ENCODE measurements around the gene SHF.
"Not testable (repeated sequence)": the region's sequence is repeated elsewhere in the genome, so short reads cannot be mapped to it uniquely, and the experiment has no call there.

The SHF gene, protein sequence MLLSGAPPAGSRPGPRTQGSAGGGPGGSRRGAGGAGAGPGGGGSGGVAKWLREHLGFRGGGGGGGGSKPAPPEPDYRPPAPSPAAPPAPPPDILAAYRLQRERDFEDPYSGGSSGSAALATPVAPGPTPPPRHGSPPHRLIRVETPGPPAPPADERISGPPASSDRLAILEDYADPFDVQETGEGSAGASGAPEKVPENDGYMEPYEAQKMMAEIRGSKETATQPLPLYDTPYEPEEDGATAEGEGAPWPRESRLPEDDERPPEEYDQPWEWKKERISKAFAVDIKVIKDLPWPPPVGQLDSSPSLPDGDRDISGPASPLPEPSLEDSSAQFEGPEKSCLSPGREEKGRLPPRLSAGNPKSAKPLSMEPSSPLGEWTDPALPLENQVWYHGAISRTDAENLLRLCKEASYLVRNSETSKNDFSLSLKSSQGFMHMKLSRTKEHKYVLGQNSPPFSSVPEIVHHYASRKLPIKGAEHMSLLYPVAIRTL

GRCh38 chr15:45187894-45188830 lies at the start of gene SHF:
SHF (minus strand) TSS chr15:45187966; CDS start chr15:45187951, 15 bp downstream.
- no peak for DNase-seq (ENCODE audit: low read depth)

DNA sequence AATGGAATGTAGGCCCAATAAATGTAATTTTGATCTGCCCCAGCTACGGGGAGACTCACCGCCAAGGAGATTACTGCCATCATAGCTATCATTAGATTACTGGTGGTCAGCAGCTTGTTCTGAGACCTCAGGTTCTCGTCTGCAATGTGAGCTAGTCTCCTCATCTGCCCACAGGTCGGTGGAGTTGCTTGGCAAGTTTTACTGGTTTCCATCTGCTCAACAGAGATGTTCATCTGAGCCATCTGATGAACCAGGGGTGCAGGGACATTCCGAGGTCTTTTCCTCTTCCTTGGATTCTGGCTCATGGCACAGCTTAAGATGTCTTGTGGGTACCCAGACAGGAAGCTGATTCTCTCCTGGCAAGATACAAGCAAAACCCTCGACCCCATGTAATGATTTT lies 49.0 kb upstream of the SHF start:
- not testable (repeated sequence) for DNase-seq (ENCODE audit: low read depth)

DNA sequence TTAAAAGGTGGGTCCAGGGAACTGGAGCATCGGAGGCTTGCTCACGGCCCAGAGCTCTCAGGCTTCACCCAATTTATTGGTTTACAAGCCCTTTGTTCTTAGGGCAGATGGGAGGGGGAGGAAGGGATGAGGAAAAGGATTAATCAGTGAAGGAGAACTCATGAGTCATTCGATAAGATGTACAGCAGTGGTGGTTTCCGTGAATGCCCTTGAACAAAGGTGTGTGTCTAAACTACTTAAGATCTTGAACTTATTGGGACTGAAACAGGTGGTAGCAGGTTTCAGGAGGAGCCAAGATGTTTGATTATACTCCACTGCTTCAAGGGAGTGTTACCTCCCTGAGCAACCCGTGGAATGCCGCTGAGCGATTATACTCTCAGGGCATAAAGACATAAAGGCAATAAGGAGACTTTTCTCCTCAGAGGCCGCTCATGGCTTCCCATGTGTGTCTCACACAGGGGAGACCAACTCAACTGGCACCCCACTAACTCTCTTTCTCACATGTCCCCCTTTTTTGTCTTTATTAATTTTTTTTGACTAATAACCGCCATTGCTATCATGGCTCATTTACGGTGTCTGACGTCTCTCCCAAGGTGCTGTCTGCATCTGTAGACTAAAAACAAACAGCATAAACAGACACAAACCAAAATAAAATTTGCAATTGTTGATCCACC lies 46.9 kb upstream of the SHF start:
- DNase-seq (ENCODE audit: low read depth), result no peak

DNA sequence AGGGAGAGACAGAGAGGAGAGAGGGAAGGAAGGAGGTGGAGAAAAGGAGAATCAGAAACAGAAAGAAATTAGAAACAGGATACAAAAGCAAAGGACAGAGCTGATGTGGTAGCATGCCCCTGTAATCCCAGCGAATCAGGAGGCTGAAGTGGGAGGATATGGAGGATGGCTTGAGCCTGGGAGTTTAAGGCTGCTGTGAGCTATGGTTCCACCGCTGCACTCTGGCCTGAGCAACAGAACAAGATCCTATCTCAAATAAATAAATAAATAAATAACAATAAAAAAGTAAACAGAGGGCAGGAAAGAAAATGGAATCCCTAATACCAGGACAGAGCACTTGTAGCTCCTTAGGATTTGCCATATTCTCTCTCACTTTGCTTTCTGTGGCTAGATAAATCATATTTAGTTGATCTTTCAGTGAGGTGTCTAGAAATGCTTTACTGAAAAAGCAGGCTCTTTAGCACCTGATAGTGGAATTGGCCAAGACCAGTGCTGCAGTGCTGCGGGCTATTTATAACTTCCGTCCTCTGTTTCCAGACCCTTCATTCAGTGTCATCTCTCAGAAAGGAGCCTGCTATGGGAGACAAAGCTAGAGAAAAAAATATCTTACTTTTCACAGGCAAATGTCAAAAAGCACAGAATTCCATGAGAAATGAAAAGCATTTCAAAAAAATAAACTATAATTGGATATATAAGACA lies 44.2 kb upstream of the SHF start:
- DNase-seq (ENCODE audit: low read depth), result no peak

DNA sequence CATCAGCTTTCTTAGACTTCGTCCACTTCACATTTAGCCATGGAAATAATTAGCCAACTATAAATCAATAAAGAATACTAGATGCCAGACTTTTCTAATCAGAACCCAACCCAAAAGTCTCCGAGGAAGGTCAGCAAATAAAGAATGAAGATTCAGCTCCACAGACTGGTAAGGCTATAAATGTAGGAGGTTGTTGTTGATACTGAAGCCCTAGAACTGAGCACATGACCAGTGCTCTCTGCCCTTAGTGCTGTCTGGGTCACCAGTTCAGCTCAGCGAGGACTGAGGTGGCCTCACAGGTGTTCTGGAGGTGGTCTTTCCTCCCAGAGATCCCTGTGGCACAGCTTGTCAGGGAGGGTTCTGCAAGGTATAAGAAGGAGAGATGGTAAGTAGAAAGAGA lies 43.4 kb upstream of the SHF start:
- DNase-seq (ENCODE audit: low read depth), result no peak

DNA sequence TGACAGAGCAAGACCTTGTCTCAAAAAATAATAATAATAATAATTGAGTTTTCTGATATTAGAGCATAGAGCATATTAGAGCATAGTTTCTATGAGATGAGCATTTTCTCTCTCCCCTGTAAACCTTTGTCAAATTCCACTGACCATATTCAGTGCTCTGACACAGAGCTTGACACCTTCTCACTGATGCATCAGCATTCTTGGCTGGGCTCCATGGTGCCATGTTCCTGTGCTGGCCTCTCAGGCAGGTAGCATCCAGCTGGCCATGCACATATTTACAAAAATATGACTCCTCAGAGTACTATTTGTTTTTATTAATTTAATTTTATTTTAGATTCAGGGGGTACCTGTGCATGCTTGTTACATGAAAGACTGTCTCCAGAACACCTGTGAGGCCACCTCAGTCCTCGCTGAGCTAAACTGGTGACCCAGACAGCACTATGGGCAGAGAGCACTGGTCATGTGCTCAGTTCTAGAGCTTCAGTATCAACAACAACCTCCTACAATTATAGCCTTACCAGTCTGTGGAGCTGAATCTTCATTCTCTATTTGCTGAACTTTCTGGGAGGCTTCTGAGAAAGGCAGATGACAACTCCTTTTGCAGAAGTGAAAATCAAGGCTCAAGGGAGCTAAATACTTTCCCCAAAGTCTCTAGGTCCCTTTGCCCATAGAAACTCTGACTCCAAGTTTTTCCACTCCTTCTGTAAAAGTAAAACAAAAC lies 42.6 kb upstream of the SHF start:
- no peak for DNase-seq (ENCODE audit: low read depth)

DNA sequence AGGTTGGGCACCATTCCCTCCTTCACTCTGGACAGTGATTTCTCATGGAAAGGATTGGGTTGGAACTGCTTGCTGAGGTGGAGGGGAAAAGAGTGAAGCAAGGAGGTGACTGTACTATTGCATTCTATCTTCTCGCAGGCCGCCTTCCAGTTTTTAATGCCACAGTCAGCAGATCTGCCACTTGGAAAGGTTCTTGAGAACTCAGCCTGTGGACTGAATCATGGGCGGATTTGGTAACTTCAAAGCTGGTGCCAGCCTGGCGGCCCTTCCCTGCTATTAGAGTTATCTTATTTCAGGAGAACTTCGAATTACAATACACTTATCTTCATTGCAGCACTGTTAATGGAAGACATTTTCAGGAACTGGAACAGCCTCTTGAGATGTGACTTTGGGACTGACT lies 41.2 kb upstream of the SHF start:
- DNase-seq (ENCODE audit: low read depth), result no peak

DNA sequence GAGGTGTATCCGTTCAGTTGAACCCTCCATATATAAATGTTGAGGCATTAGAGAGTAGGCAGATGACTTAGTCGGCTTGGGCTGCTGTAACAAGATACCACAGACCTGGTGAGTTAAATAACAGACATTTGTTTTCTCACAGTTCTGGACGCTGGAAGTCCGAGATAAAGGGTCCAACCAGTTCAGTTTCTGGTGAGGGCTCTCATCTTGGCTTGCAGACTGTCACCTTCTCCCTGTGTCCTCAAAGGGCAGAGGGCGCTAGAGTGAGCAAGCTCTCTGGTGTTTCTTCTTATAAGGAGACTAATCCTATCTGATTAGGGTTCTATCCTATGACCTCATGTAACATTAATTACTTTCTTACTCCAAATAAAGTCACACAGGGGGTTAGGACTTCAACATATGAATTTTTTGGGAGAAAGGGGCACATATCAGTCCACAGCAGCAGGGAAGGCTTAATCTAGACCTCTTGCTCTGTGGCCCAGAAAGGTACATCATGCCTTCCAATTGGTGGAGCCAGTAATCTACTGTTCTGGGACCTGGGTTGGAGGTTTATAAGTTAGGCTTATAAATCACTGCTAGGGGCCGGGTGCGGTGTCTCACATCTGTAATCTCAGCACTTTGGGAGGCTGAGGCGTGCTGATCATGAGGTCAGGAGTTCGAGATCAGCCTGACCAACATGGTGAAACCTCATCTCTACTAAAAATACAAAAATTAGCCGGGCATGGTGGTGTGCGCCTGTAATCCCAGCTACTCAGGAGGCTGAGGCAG lies 37.9 kb upstream of the SHF start:
- DNase-seq (ENCODE audit: low read depth), result no peak

DNA sequence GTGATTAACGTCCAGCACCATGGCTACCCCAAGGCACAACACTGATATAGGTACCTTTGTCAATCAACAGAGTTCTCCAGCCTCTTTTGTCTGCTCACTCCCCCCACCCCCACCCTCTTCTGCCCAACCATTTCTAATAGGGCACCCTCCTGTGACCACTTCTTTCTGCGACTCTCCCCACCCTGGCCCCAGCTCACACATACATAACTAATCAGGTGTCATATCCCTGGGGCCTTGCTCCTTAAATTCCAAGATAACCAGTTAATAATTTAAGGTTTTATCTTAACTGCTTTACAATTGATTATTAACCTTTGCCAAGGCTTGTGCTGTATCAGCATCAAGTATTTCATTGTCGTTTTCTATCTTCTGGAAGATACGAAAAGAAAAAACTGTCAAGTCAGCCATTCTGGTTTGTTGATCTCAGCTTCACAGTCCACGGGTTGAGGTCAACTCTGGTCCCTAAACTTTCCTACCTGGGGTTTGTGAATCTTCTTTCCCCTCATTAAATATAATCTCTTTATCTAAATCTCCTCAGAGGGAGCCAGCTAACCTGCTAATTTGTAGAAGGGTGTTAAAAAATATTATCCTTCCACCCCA lies 37.0 kb upstream of the SHF start:
- no peak for DNase-seq (ENCODE audit: low read depth)

GRCh38 chr15:45221967-45222366 lies 34.2 kb upstream of the SHF start:
- no peak for DNase-seq (ENCODE audit: low read depth)

DNA sequence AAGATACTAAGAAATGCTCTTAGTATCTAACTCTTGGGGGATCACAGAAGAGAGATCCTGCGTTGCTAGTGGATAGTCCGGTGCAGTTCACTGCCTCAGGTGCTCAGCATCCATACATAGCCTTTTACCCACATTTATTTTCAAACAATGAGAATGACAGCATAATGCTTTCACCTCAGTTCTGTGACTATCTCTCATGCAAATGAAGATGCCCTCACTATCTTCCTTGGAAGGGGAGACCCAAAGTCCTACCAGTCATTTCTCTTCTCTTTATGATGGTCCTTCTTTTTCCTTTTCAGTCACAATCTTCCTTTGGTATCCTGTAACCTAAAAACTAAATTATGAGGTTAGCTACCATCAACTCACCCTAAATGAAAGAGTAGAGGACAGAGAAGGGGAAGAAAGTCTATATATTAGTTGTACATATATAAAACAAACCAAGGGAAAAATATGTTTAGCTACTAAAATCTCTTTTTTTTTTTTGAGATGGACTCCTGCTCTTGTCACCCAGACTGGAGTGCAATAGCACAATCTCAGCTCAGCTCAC lies 33.4 kb upstream of the SHF start:
- no peak for DNase-seq (ENCODE audit: low read depth)

GRCh38 chr15:45212493-45212892 lies 24.7 kb upstream of the SHF start:
- DNase-seq (ENCODE audit: low read depth), result no peak

- DNase-seq (ENCODE audit: low read depth), result no peak
Measured at GRCh38 chr15:45205192-45205591, 17.4 kb upstream of the SHF start.

DNA sequence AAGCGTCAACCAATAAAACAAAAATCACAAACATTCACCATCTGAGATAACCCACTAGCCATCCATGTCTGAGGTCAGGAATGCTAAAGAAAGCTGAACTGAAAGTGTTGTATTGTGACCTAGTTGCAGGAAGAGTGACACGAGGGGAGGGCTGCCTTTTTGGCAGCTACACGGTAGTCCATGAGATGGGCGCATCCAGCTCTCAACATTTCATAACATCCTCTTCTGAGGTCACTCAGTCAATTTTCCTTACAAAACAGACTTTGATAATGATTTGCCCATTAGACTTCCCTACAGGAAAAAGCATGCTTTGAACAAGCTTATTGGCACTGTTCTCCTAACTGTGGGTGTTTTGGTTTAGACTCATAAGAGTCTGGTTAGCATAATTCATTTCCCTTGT lies 15.4 kb upstream of the SHF start:
- DNase-seq (ENCODE audit: low read depth), result no peak

DNA sequence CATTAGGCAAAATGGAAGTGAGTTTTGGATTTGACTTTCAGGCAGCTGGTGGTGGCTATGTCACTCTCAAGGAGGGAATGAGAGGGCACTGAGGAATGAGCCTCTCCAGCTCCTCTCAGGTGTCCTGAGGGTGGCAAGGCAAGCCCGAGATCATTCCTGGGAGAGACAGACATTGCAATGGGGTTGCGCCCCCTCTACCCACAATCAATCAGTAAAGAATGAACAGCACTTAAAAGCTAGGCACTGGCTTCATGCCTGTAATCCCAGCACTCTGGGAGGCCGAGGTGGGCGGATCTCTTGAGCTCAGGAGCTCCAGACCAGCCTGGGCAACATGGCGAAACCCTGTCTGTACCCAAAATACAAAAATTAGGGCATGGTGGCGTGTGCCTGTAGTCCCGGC lies 14.1 kb upstream of the SHF start:
- DNase-seq (ENCODE audit: low read depth), result no peak

- DNase-seq (ENCODE audit: low read depth), result no peak
Measured at GRCh38 chr15:45201557-45201859, 13.7 kb upstream of the SHF start.

DNA sequence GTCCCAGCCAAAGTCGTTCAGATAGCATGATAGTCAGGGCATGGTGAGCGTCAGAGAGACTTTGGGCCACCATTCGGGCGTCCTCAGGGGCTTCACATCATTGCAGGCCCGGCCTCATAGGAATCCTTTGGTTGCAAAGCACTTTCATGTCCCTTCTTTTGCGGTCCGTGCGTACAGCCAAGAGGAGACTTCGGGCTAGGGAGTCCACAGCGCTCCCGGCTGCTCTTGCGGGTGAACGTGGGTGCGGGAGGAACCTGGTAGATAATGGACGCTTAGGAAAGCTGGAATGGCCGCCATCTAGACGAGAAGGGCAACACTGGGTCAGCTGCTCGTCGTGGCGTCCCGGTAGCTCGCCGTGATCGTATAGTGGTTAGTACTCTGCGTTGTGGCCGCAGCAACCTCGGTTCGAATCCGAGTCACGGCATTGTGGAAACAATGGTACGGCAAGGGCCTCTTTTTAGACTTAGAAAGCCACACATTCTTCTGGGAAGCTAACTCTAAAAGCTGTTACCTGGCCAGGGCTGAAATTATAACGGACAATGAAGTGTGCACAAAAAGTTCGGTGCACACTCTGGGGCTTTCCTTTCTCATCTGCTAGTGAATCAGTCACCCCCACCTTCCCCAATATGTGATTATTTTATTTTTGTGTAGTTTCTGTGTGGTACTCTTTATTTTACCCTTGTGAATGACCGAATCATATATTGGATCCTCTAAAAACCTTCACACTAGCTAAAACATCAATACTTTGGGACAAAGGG lies 13.2 kb upstream of the SHF start:
- peak; percentile 80 for DNase-seq (ENCODE audit: low read depth)

DNA sequence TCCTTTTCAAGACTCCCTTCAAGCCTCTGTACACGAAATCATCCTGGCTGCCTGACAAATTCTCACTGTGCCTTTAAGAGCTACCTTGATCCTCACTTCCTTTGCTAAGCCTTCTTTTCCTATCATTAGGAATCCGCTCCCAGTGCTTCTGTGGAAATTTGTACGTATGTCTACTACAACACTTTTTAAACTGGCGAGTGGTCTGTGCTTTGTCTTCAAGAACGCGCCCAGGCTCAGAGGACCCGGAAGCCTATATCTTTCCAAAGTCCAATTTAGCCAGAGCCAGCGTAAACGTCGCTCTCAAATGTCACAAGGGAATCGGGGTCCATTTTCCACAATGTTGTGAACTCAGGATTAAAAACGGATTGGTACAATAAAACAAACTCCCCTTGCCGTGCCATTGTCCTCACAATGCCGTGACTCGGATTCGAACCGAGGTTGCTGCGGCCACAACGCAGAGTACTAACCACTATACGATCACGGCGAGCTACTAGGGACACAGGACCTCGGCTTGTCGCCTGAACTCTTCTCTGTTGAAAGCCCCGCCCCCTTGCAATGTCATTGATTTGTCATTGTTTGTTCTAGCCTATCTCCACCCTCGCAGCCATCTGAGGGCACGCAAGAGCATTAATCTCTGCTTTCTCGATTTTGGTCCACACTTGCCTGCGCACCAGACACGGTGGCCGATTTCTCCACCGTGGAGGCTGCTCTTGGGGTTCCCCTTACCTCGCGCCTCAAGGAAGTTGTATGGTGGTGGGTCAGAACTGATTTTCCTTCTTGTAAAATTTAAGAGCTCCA lies 12.4 kb upstream of the SHF start:
- DNase-seq (ENCODE audit: low read depth), result peak; percentile 92
